ENCODE results near the gene CAVIN4.

CAVIN4 gene, protein sequence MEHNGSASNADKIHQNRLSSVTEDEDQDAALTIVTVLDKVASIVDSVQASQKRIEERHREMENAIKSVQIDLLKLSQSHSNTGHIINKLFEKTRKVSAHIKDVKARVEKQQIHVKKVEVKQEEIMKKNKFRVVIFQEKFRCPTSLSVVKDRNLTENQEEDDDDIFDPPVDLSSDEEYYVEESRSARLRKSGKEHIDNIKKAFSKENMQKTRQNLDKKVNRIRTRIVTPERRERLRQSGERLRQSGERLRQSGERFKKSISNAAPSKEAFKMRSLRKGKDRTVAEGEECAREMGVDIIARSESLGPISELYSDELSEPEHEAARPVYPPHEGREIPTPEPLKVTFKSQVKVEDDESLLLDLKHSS

GRCh38 chr9:100577776-100578448, at the start of gene CAVIN4:
Gene CAVIN4 (plus strand): TSS chr9:100578079. CDS start chr9:100578144, 65 bp downstream.
- no peak for DNase-seq (ENCODE audit: low spot score)

DNA sequence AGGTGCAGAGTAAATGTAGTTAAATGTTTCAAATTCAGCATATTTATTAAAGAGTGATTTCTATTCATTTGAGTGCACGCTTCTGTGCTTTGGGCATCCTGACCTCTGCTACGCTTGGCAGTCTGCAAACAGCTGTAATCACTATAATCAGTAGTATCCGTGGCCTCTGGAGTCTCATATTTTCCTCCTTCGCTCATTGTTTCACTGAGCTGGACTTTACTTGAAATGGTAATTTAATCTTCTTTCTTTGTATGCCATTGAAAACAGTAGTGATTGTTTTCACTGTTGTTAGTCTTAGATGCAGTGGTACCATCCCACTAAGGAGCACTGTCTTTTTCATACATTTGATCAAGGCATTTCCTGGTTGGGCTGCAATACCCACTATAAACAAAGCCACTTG, 43.5 kb upstream of the CAVIN4 start:
- no peak for DNase-seq (ENCODE audit: low spot score)

DNA sequence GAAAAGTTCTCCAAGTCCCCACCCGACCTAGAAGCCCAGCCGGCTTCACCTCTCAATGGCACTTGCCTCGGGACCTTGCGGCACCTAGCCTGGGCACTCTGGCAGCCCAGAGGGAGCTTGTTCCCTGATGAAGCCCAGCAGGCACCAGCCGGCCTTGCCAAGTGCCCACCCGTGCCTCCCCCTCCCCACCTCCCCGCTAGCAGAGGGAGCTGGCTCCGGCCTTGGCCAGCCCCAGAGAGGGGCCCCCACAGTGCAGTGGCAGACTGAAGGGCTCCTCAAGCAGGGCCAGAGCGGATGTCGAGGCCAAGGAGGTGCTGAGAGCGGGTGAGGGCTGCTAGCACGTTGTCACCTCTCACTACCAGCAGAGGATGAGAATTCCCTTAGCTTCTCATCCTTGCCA, 37.6 kb upstream of the CAVIN4 start:
- DNase-seq (ENCODE audit: low spot score): no peak

- DNase-seq (ENCODE audit: low spot score): no peak
Observed at GRCh38 chr9:100549048-100549447, 28.8 kb upstream of the CAVIN4 start.

DNA sequence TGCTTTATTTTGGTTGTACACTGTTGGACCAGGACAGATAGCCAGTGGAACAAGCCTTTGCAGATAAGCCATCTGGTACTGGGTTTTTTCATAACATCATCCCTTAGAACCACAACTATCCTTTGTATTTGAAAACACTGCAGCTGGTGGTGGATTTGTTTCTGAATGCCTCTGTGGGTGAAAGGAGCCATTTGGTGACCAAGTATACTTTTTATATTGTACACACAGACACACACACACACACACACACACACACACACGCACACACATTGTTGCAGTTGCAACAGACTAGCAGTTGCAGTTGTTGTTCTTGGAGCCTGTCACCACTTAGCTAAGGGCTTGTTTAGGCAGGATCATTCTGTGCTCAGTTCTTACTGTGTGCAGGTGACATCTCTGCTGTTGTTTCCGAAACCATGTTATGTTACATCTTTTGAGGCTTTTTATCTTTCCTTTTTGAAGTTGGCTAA, 22.9 kb upstream of the CAVIN4 start:
- DNase-seq (ENCODE audit: low spot score): no peak

- no peak for DNase-seq (ENCODE audit: low spot score)
Observed at GRCh38 chr9:100555471-100555870, 22.4 kb upstream of the CAVIN4 start.

- no peak for DNase-seq (ENCODE audit: low spot score)
Observed at GRCh38 chr9:100557053-100557452, 20.8 kb upstream of the CAVIN4 start.

- DNase-seq (ENCODE audit: low spot score): no peak
Observed at GRCh38 chr9:100561256-100561655, 16.6 kb upstream of the CAVIN4 start.

- DNase-seq (ENCODE audit: low spot score): no peak
Observed at GRCh38 chr9:100567856-100568255, 10.0 kb upstream of the CAVIN4 start.

DNA sequence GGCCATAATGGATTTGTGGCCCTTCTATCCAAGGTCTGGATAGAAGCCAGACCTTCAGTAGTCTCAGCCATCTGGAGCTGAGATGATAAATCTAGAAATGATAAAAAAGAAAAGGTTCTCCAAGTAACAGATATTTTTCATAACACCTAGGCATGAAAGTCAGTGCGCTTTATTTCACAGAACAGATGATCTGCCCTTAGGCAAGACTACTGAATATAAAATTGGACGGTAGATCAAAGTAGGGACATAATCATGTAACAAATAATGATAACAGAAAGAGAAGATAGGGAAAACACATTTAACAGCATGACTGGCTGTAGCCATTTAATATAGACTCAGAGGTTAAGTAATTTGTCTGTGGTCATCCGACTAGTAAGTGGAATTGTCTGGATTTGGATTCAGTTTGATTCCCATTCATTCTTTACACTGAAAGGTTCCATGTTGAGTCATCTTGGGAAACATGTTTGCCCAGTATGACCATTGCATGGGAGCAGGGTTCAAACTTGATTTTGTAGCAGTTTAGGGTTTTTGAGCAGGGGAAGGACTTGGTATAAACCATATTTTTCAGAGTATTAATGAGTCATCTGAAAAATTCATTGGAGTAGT, 4.1 kb upstream of the CAVIN4 start:
- no peak for DNase-seq (ENCODE audit: low spot score)

DNA sequence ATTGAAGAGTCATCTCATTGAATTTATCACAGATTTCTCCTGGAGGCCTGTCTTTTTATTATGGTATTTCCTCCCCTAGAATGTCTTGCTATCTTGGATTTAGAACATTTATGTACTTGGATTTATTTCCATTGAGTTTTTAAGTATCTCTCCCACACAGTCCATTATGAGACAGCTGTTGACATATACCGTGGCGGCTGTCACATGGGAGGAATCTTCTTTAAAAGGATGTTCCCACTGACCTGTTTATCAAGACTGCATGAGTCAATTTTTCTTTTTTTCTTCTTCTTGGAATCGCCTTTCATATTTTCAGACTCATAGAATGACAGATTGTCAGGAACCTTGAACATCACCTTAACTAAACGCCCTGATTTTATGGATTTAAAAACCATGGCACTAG, 2.9 kb upstream of the CAVIN4 start:
- no peak for DNase-seq (ENCODE audit: low spot score)

DNA sequence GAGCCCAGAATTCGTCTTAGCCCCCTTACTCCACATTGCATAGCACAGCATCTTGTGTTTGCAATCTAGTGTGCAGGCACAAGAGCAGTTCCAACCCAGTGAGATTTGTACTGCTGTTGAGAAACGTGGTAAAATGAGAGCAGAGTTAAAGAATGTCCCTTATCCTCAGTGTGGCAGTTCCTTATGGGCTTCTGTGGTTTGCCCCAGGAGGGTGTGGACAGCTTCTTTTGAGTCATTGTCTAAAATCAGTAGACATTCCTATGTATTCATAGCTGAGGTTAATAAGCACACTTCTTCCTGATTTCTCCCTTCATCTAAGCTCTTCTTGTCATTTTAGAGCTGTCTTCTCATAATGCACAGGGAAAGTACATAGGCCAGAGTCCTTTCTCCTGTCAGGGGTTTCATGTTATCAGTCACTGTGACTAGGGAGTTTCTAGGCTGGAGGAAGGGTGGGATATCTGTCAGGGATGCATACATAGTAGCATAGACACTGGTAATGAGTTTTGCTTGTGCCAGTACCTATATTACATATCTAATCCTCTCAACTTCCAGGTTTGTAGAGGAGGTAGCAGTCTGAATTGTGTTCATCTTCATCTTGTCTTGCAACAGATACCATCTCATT, 2.0 kb upstream of the CAVIN4 start:
- no peak for DNase-seq (ENCODE audit: low spot score)

- no peak for DNase-seq (ENCODE audit: low spot score)
Observed at GRCh38 chr9:100578610-100579009, 731 bp downstream of the CAVIN4 start.

- DNase-seq (ENCODE audit: low spot score): no peak
Observed at GRCh38 chr9:100579665-100580064, 1.8 kb downstream of the CAVIN4 start.

- no peak for DNase-seq (ENCODE audit: low spot score)
Observed at GRCh38 chr9:100580257-100580656, 2.4 kb downstream of the CAVIN4 start.

DNA sequence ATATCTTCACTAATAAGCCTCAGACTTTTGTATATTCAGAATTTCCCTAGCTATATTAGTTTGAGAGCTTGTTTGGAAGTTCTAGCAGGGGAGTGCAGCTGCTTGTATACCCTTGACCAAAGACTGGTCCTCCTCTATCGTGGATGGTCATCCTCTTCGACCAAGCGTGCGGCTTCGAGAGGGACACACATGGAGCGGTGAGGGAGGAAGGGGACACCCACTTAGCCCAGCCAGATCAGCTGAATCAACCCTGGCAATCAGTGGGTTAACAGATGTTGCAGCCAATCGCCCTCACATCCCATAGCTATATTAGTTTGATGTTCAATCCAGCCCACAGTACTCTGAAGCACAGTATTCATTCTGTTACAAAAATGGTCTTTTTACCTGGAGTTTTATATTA, 3.2 kb downstream of the CAVIN4 start:
- no peak for DNase-seq (ENCODE audit: low spot score)

- DNase-seq (ENCODE audit: low spot score): no peak
Observed at GRCh38 chr9:100581661-100582060, 3.8 kb downstream of the CAVIN4 start.

DNA sequence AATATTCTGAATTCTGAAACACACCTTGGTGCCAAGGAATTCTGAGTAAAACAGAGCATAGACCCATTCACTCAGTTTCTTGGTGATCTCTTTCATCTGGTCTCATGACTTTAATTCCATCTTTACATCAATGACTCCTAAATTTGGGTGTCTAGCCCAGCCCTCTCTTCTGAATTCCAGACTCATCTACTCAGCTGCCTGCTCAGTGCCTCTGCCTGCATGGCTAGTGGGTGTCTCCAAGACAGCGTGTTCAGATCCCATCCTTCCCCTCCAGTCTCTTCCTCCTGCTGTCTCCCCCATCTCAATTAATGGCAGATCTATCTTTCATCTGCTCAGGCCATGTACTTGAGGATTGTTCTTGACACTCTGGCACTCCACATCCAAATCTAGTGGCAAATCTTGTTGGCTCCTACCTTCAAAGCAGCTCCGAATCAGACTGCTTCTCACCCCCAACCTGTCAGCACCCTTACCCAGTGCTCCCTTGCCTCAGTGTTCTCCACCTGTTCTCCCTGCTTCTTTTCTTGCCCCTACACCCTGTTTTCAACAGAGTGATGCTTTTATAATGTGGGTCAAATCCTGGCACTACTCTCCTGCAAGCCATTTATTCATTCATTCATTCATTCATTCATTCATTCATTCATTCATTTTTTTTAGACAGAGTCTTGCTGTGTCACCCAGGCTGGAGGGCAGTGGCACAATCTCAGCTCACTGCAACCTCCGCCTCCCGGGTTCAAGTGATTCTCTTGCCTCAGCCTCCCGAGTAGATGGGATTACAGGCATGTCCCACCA, 5.3 kb downstream of the CAVIN4 start:
- no peak for DNase-seq (ENCODE audit: low spot score)

GRCh38 chr9:100584951-100585350, 7.1 kb downstream of the CAVIN4 start:
- DNase-seq (ENCODE audit: low spot score): no peak

GRCh38 chr9:100586093-100586492, 8.2 kb downstream of the CAVIN4 start:
- no peak for DNase-seq (ENCODE audit: low spot score)

GRCh38 chr9:100587375-100587774, 9.5 kb downstream of the CAVIN4 start:
- DNase-seq (ENCODE audit: low spot score): no peak

DNA sequence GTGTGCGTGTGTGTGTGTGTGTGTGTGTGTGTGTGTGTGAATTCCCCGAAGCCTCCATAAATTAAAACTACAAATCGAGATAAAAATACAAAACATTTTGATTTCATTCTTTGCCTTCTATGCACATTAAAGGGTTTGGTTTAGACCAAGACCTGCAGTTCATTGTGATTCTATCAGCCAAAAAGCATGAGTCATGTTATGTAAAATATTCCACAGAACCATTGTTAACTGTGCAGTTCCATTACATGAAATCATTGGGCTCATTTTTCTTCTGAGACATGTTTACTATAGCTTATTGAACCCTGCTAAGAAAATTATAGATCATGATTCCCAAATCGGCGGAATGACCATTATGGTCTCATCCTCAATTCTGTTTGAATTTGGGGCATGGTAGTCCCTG, 11.7 kb downstream of the CAVIN4 start:
- DNase-seq (ENCODE audit: low spot score): no peak
